NCI-H2196 (cell line): ENCODE results near the gene CLECL1.
"Not testable (repeated sequence)": the region's sequence is repeated elsewhere in the genome, so short reads cannot be mapped to it uniquely, and the experiment has no call there.

ENCODE experiments used
- DNase-seq: peaks from one replicate; lab custom pipeline; 2025; ENCODE audit not compliant: unreplicated experiment; lab: John Stamatoyannopoulos, UW

Gene CLECL1

GRCh38 chr12:9697619-9698018 is 35.3 kb downstream of the CLECL1 start:
- no peak for DNase-seq

- DNase-seq = not testable (repeated sequence)
These were observed 37.2 kb downstream of the CLECL1 start for GRCh38 chr12:9695661-9696060.

- not testable (repeated sequence) for DNase-seq
These were observed 37.7 kb downstream of the CLECL1 start for GRCh38 chr12:9695150-9695549.

GRCh38 chr12:9694241-9694640 is 38.7 kb downstream of the CLECL1 start:
- DNase-seq = no peak

GRCh38 chr12:9692909-9693308 is 40.0 kb downstream of the CLECL1 start:
- DNase-seq = no peak

GRCh38 chr12:9687228-9687627 is 45.7 kb downstream of the CLECL1 start:
- DNase-seq = no peak

GRCh38 chr12:9685915-9686314 is 47.0 kb downstream of the CLECL1 start:
- no peak for DNase-seq

GRCh38 chr12:9685366-9685765 is 47.5 kb downstream of the CLECL1 start:
- DNase-seq = not testable (repeated sequence)

- DNase-seq = not testable (repeated sequence)
These were observed 49.9 kb downstream of the CLECL1 start for GRCh38 chr12:9682949-9683348.

- not testable (repeated sequence) for DNase-seq
These were observed 50.4 kb downstream of the CLECL1 start for GRCh38 chr12:9682508-9682907.

- no peak for DNase-seq
These were observed 58.7 kb downstream of the CLECL1 start for GRCh38 chr12:9674226-9674590.

GRCh38 chr12:9673404-9674225 is 59.3 kb downstream of the CLECL1 start:
- DNase-seq = no peak
